HG02759 (cell line): ENCODE measurements around the gene C11orf58.

Experiments used
- ATAC-seq: cut with Tn5 transposase; IDR thresholded peaks from one replicate; pipeline ENCODE4 v1.9.1; 2021; ENCODE audit warnings: mild to moderate bottlenecking, moderate library complexity; ENCODE audit not compliant: unreplicated experiment

The C11orf58 gene

GRCh38 chr11:16784666-16785065 lies 46.2 kb downstream of the C11orf58 start:
- ATAC-seq = no peak

- peak; percentile 80 for ATAC-seq
Measured at GRCh38 chr11:16785520-16786128, 47.2 kb downstream of the C11orf58 start.

- no peak for ATAC-seq
Measured at GRCh38 chr11:16786131-16786530, 47.7 kb downstream of the C11orf58 start.

GRCh38 chr11:16787035-16787742 lies 48.7 kb downstream of the C11orf58 start:
- no peak for ATAC-seq

- ATAC-seq = peak; percentile 65
Measured at GRCh38 chr11:16788141-16789062, 50.0 kb downstream of the C11orf58 start.

GRCh38 chr11:16789063-16789420 lies 50.6 kb downstream of the C11orf58 start:
- no peak for ATAC-seq

- no peak for ATAC-seq
Measured at GRCh38 chr11:16789560-16790485, 51.4 kb downstream of the C11orf58 start.

GRCh38 chr11:16790486-16791190 lies 52.2 kb downstream of the C11orf58 start:
- no peak for ATAC-seq

GRCh38 chr11:16791191-16791961 lies 52.9 kb downstream of the C11orf58 start:
- ATAC-seq = no peak

- ATAC-seq = no peak
Measured at GRCh38 chr11:16792426-16792825, 54.0 kb downstream of the C11orf58 start.

GRCh38 chr11:16793009-16793408 lies 54.6 kb downstream of the C11orf58 start:
- ATAC-seq = no peak

GRCh38 chr11:16793511-16793910 lies 55.1 kb downstream of the C11orf58 start:
- no peak for ATAC-seq

GRCh38 chr11:16794047-16794818 lies 55.8 kb downstream of the C11orf58 start:
- ATAC-seq = no peak

GRCh38 chr11:16795146-16795545 lies 56.7 kb downstream of the C11orf58 start:
- ATAC-seq = no peak

- no peak for ATAC-seq
Measured at GRCh38 chr11:16796311-16796710, 57.9 kb downstream of the C11orf58 start.

GRCh38 chr11:16797776-16798175 lies 59.3 kb downstream of the C11orf58 start:
- ATAC-seq = no peak

- ATAC-seq = no peak
Measured at GRCh38 chr11:16799221-16799620, 60.8 kb downstream of the C11orf58 start.

- no peak for ATAC-seq
Measured at GRCh38 chr11:16799890-16800289, 61.4 kb downstream of the C11orf58 start.
